Esophagus muscularis mucosa (tissue), 4 donors: ENCODE data around the gene ZNF33B. TPM values are rescaled to one million over a fixed set of nuclear protein-coding genes. Genes with fewer than 3 reads are reported as not detected.

Experiments
- DNase-seq: peaks from one replicate; pipeline ENCODE4 v3.0.0-alpha.2; 2017; ENCODE audit errors: extremely low spot score
- H3K27ac ChIP-seq, 4 donors: fragments of 200-600 bp; sonication (generic); replicated peaks in 1 of 4; 1 replicate in 3 of 4; 2 replicates in 1 of 4; pipeline ENCODE4 v1.5.1; 2016 to 2019; ENCODE audit warnings: mild to moderate bottlenecking in 1 of 4
- H3K27me3 ChIP-seq, 4 donors: fragments of 200-600 bp; sonication (generic); one replicate each; pipeline versions ENCODE4 v1.5.1 to v1.6.0; 2016 to 2019
- H3K36me3 ChIP-seq, 4 donors: fragments of 200-600 bp; sonication (generic); one replicate each; pipeline ENCODE4 v1.5.1; 2016 to 2019
- H3K4me1 ChIP-seq, 4 donors: fragments of 200-600 bp; sonication (generic); one replicate each; pipeline ENCODE4 v1.5.1; 2016 to 2019
- H3K4me3 ChIP-seq, 4 donors: fragments of 200-600 bp; sonication (generic); 1 replicate in 2 of 4; 2 replicates in 2 of 4; pipeline ENCODE4 v1.5.1; 2016 to 2019; ENCODE audit warnings: mild to moderate bottlenecking in 4 of 4, moderate library complexity in 1 of 4
- H3K9me3 ChIP-seq, 4 donors: fragments of 200-600 bp; sonication (generic); 1 replicate in 3 of 4; 2 replicates in 1 of 4; pipeline ENCODE4 v1.5.1; 2016 to 2019
- CTCF ChIP-seq, 3 experiments: fragments of 200-600 bp in 2 of 3; fragments of 450-650 bp in 1 of 3; sonication (generic) in 2 of 3; IDR thresholded peaks; one replicate each; pipeline ENCODE4 v1.5.1; 2017 to 2019; ENCODE audit warnings: antibody characterized with exemption in 3 of 3, mild to moderate bottlenecking in 2 of 3, moderate library complexity in 1 of 3
- EP300 ChIP-seq: sonication (generic); formaldehyde crosslinking; IDR thresholded peaks from one replicate; pipeline ENCODE4 v1.6.1; 2017; ENCODE audit warnings: antibody characterized with exemption
- POLR2A ChIP-seq: fragments of 450-650 bp; IDR thresholded peaks from one replicate; pipeline ENCODE4 v1.6.1; 2017; ENCODE audit warnings: antibody characterized with exemption, moderate library complexity, mild to moderate bottlenecking, low read depth
- POLR2AphosphoS5 ChIP-seq, 2 donors: sonication (generic); formaldehyde crosslinking; IDR thresholded peaks; one replicate each; pipeline ENCODE4 v1.6.1; 2017; ENCODE audit warnings: antibody characterized with exemption in 2 of 2
- whole genome bisulfite sequencing: methylation state at CpG from one replicate; pipeline ENCODE4 v1.1.5; 2018; 5-methylcytosine and 5-hydroxymethylcytosine counted together
- intact Hi-C: fragments of 100-400 bp; cut with DNase I; formaldehyde crosslinking; loops from one replicate; pipeline ENCODE4 v1.15.1; 2023
- total RNA-seq, 4 donors: library from RNA; depleted of rRNA; stranded (reverse); fragments of >200 nt; gene quantifications; one replicate each; pipeline versions ENCODE4 v1.1.0 to v1.2.1, GENCODE V29; 2016

Gene ZNF33B
- total RNA-seq, 4 donors from 2014 or later: 10.8 to 18.4 (median 15.9) TPM

GRCh38 chr10:42650374-42650773 is 12.0 kb upstream of the ZNF33B start:
- Histone ChIP-seq H3K9me3 (no peaks in the 10 kb centered on the region), H3K36me3 (no peaks in the 10 kb centered on the region), H3K4me1 (no peaks in the 10 kb centered on the region), H3K4me3 (no peak overlapping the region), H3K27ac (no peak overlapping the region), H3K27me3 (no peaks in the 10 kb centered on the region)
- intact Hi-C loops: no loop called here
- TF ChIP-seq EP300: no peak
- TF ChIP-seq POLR2AphosphoS5 (IDR thresholded peaks at IDR 0.05): no peak
- no peak for TF ChIP-seq CTCF (IDR thresholded peaks at IDR 0.05)
- no peak for DNase-seq
- WGBS: 78% methylated on average over 4 of the region's 4 CpGs

- H3K27ac ChIP-seq: no peak overlapping the region
- no peaks in the 10 kb centered on the region for H3K4me1 ChIP-seq
- intact Hi-C loops: no loop called here
- no peak for DNase-seq
- H3K36me3 ChIP-seq: no peaks in the 10 kb centered on the region
- 54% methylated on average over 2 of the region's 2 CpGs for WGBS
- H3K9me3 ChIP-seq: no peaks in the 10 kb centered on the region
- TF ChIP-seq POLR2AphosphoS5 (IDR thresholded peaks at IDR 0.05): no peak
- TF ChIP-seq POLR2A: no peak
- no peak for TF ChIP-seq CTCF (IDR thresholded peaks at IDR 0.05)
- TF ChIP-seq EP300: no peak
- H3K4me3 ChIP-seq: no peak overlapping the region
- no peaks in the 10 kb centered on the region for H3K27me3 ChIP-seq
Observed at GRCh38 chr10:42648512-42648911, 10.1 kb upstream of the ZNF33B start.

GRCh38 chr10:42646687-42647640 is 8.6 kb upstream of the ZNF33B start:
- H3K27me3 ChIP-seq: no peaks in the 10 kb centered on the region
- H3K27ac ChIP-seq: no peak overlapping the region
- 80% methylated on average over 11 of the region's 11 CpGs for WGBS
- H3K4me1 ChIP-seq: no peaks in the 10 kb centered on the region
- H3K36me3 ChIP-seq: no peaks in the 10 kb centered on the region
- TF ChIP-seq POLR2AphosphoS5 (IDR thresholded peaks at IDR 0.05) (no peak), POLR2A (no peak), CTCF (IDR thresholded peaks at IDR 0.05) (no peak), EP300 (no peak)
- DNase-seq: no peak
- intact Hi-C loops: no loop called here
- no peaks in the 10 kb centered on the region for H3K9me3 ChIP-seq
- no peak overlapping the region for H3K4me3 ChIP-seq

GRCh38 chr10:42646214-42646613 is 7.8 kb upstream of the ZNF33B start:
- Histone ChIP-seq H3K4me3 (no peak overlapping the region), H3K4me1 (no peaks in the 10 kb centered on the region), H3K27ac (no peak overlapping the region), H3K27me3 (no peaks in the 10 kb centered on the region), H3K36me3 (no peaks in the 10 kb centered on the region), H3K9me3 (no peaks in the 10 kb centered on the region)
- 80% methylated on average over 4 of the region's 4 CpGs for WGBS
- intact Hi-C loops: no loop called here
- no peak for TF ChIP-seq POLR2A
- TF ChIP-seq POLR2AphosphoS5 (IDR thresholded peaks at IDR 0.05): no peak
- TF ChIP-seq CTCF (IDR thresholded peaks at IDR 0.05): no peak
- no peak for TF ChIP-seq EP300
- DNase-seq: no peak
